H4 (cell line): ENCODE data around the gene KLHDC7B. TPM values are rescaled to one million over a fixed set of nuclear protein-coding genes. Genes with fewer than 3 reads are reported as not detected.

ENCODE experiments used
- DNase-seq: peaks from one replicate; pipeline ENCODE4 v3.0.0-alpha.2; 2015; ENCODE audit warnings: low spot score
- total RNA-seq: library from RNA; depleted of rRNA; stranded (reverse); fragments of >200 nt; shearing (Covaris generic); gene quantifications from 2 replicates; pipeline ENCODE4 v1.2.3, GENCODE V29; 2014

Gene KLHDC7B
- total RNA-seq, 1 experiment from 2014 or later: 0.48 TPM

GRCh38 chr22:50573491-50574382 is 28.0 kb downstream of the KLHDC7B start:
- no peak for DNase-seq

DNA sequence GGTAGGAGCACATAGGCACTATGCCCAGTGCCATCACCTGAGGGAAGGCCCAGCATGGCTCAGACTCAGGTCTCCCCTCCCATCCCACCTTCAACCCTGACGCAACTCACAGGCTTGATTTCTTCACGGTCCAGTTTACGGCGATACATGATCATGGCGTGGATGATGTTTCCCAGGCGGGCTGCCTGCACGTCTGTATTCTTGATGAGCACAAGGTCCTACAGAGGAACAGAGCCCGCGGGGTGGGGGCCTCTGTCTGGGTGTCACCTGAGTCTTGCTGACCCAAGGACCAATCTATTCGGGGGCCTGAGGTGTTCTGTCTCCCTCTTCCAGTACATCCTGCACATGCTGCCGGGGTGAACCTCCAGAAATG is 28.7 kb downstream of the KLHDC7B start:
- DNase-seq: no peak

DNA sequence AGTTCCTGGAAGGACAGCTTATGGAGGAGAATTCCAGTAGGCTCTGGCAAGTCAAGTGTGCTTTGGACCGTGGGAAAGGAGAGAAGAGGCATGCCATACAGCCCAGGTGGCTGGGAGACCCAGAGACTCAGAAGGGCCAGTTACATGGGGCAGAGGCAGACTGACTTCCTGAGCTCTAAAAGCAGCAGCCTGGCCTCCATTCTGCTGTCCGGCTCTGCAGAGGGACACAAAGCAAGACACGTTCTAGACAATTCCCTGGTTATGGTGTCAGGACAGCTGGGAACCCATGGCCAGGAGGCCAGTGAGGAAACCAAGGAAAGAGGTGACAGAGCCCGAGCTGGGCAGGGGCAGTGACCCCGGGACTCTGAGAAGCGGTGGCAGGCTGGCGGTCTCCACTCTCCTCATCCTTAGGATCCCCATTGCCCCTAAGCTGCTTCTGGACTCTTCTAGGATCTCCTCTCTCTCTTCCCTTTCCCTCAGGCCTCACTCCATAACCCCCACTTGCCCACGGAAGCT is 29.8 kb downstream of the KLHDC7B start:
- no peak for DNase-seq

DNA sequence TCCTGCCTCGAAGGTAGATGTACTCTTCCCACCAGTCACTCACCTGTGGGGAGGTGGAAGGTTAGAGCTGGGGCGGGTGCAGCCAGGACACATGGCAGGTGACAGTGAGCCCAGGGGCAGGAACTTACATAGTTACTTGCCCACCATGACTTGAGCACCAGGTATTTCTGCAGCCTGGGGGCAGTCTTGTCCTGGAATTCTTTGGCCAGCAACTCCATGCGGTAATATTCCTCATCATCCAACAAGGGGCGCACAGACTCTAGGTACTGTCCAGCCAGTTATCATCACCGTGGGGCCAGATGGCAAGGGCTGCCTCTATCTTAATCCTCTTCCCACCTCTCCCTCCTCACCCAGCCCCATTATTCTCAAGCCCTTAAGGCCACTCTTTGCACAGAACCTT is 30.4 kb downstream of the KLHDC7B start:
- DNase-seq: no peak

GRCh38 chr22:50576806-50577696 is 31.4 kb downstream of the KLHDC7B start:
- no peak for DNase-seq

- no peak for DNase-seq
Measured at GRCh38 chr22:50577697-50577986, 31.9 kb downstream of the KLHDC7B start.

- no peak for DNase-seq
Measured at GRCh38 chr22:50577987-50578775, 32.5 kb downstream of the KLHDC7B start, which contains the start of gene CPT1B. Gene CPT1B (minus strand): TSS chr22:50578427. CDS start chr22:50577915, 512 bp downstream.

DNA sequence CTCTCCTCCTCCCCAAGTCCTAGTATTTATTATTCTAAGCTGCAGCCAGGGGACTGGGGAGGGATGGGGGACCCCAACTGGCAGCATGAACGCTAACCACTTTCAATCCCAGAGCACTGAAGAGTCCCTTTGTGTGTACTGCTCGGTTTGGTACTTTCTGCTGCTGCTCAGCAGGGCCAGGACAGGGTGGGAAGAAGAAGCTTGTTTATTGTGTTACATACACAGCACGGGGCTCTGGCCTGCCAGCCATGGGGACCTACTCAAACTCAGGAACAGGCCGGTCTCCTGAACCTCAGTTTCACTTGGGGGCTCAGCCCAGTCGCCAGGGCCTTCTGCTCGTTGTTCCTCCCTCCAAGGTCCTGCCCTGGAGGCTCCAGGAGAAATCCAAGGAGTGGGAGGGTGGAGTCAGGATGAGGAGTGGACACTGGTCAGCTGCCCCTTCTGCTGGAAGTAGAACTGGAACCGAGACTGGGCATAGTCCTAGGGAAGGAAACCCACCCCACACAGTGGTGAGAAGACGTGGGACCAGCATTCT is 33.1 kb downstream of the KLHDC7B start:
- DNase-seq: no peak

GRCh38 chr22:50579752-50580151 is 34.1 kb downstream of the KLHDC7B start:
- no peak for DNase-seq

GRCh38 chr22:50581031-50581949 is 35.6 kb downstream of the KLHDC7B start:
- DNase-seq: no peak

DNA sequence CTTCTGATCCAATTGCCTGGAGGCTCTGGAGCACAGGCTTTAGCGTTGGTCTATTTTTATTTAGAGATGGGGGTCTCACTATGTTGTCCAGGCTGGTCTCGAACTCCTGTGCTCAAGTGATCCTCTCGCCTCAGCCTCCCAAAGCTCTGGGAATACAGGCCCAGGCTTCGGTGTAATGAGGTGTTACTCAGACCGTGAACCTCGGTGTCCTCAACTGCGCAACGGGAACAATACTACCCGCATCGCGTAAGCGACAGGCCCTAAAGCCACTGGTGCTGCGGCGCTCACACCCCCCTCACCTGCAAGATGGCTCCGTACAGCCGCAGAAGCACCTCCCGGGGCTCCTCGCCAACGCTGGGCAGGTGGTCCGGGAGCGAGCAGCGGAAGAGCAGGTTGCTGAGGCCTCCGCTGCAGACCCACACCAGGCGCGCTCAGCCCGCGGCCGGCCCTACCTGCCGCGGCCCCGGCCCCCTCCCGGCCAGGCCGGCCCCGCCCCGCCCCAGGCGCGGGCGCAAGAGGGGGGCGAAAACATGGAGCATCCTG is 36.3 kb downstream of the KLHDC7B start:
- no peak for DNase-seq

- DNase-seq: peak; percentile 94
Measured at GRCh38 chr22:50582493-50583293, 37.0 kb downstream of the KLHDC7B start, which contains the start of gene CHKB. Gene CHKB (minus strand): TSS chr22:50582849. CDS start chr22:50582781, 68 bp downstream.

DNA sequence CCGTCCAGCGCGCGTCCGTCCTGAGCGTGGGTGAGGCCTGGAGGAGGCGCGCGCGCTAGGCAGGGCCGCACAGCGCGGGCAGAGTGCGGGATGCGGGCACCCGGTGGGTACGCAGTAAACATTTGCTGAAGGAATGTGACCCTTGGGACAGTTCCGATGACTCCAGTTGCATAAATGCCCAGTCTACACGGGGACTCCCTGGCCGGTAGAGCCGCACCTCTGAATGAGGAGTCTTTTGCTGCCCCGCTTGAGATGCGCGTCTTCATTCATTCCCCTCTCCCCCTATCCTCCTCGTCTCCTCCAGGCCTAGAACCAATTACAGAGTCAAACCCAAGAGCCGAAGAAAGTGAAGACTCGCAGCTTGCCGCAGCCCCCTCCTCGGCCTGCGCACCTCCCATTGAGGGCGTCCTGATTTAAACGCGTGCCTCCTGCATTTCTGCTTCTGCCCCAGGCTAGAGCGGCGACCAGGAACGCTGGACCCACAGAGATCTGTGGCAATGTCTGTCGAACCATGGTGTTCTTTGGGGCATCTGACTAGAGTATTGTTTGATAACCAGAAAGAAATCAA is 37.7 kb downstream of the KLHDC7B start:
- DNase-seq: no peak

GRCh38 chr22:50584106-50585096 is 38.7 kb downstream of the KLHDC7B start:
- no peak for DNase-seq

DNA sequence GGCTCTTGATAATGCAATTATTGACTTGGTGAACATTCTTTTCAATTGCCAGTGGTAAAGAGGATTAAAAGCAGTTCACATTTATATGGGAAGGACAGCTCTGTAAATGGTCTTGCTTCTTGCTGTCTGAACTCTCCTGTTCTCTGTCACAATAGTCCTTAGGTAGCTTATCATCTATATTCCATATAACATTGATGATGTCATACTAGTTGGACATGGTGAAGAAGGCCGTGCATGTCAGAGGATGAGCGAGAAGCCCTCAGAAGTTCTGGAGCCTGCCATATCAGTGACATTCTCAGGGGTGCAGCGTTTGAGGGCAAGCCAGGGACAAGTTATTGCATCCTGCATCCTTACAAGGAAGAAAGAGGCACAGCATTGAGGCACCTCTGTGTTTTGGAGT is 39.5 kb downstream of the KLHDC7B start:
- DNase-seq: no peak

- DNase-seq: no peak
Measured at GRCh38 chr22:50585781-50586180, 40.1 kb downstream of the KLHDC7B start.

- no peak for DNase-seq
Measured at GRCh38 chr22:50586416-50586815, 40.7 kb downstream of the KLHDC7B start.

DNA sequence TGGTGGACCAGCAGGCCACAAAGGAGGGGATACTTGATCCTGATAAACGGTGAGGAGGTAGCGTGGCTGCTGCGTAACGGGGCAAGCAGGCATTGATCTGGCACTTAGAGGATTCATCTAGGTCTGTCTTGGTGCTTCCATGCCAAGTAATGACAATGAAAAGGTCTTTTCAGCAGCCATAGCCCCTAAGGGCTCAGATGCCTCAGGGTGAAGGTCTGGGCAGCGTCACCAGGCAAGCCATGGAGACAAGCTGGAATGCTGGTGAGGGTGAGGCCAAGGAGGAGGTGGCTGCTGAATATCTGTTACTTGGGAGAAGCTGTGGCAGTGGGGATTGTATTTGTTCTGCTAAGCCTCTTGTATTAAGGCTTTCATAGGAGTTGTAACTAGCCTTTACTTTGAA is 41.7 kb downstream of the KLHDC7B start:
- no peak for DNase-seq
